ENCODE measurements around the gene ZNF808. TPM values are rescaled to one million over a fixed set of nuclear protein-coding genes. Genes with fewer than 3 reads are reported as not detected.
"Not testable (repeated sequence)": the region's sequence is repeated elsewhere in the genome, so short reads cannot be mapped to it uniquely, and the experiment has no call there.

Gene ZNF808
- total RNA-seq, 1 donor = 23.6 TPM

GRCh38 chr19:52566588-52566987 is 39.1 kb downstream of the ZNF808 start:
- no peak overlapping the region for H3K4me3 ChIP-seq (ENCODE audit: low read depth, low read length)
- peak; percentile 2 for DNase-seq (ENCODE audit: low read depth)
- TF ChIP-seq CTCF (IDR thresholded peaks at IDR 0.05; ENCODE audit: insufficient read depth, low read length) = no peak

GRCh38 chr19:52567921-52568320 is 40.5 kb downstream of the ZNF808 start:
- DNase-seq (ENCODE audit: low read depth) = no peak
- no peak overlapping the region for H3K4me3 ChIP-seq (ENCODE audit: low read depth, low read length)
- TF ChIP-seq CTCF (IDR thresholded peaks at IDR 0.05; ENCODE audit: insufficient read depth, low read length) = no peak

GRCh38 chr19:52569638-52569999 is 42.2 kb downstream of the ZNF808 start:
- not testable (repeated sequence) for DNase-seq (ENCODE audit: low read depth)
- H3K4me3 ChIP-seq (ENCODE audit: low read depth, low read length) = peak overlapping the region; percentile 68

- peak within 1 kb of the TSS; percentile 94 for H3K4me3 ChIP-seq (ENCODE audit: low read depth, low read length)
- peak; percentile 39 for TF ChIP-seq CTCF (IDR thresholded peaks at IDR 0.05; ENCODE audit: insufficient read depth, low read length)
- DNase-seq (ENCODE audit: low read depth) = peak; percentile 90
Measured at GRCh38 chr19:52570000-52570861, 42.8 kb downstream of the ZNF808 start, which contains the start of gene ZNF701. TSS of gene ZNF701 (plus strand) at chr19:52570287. CDS start at chr19:52574148, 3,861 bp downstream.

- DNase-seq (ENCODE audit: low read depth) = no peak
- no peak for TF ChIP-seq CTCF (IDR thresholded peaks at IDR 0.05; ENCODE audit: insufficient read depth, low read length)
- H3K4me3 ChIP-seq (ENCODE audit: low read depth, low read length) = no peak overlapping the region
Measured at GRCh38 chr19:52584736-52585440, 57.4 kb downstream of the ZNF808 start.

- TF ChIP-seq CTCF (IDR thresholded peaks at IDR 0.05; ENCODE audit: insufficient read depth, low read length) = no peak
- no peak for DNase-seq (ENCODE audit: low read depth)
- H3K4me3 ChIP-seq (ENCODE audit: low read depth, low read length) = no peak overlapping the region
Measured at GRCh38 chr19:52585604-52586003, 58.1 kb downstream of the ZNF808 start.

GRCh38 chr19:52590728-52591127 is 63.3 kb downstream of the ZNF808 start:
- no peak overlapping the region for H3K4me3 ChIP-seq (ENCODE audit: low read depth, low read length)
- no peak for DNase-seq (ENCODE audit: low read depth)
- TF ChIP-seq CTCF (IDR thresholded peaks at IDR 0.05; ENCODE audit: insufficient read depth, low read length) = no peak

Data from fibroblast of the aortic adventitia (primary cell).